HEK293 (cell line): Measurements from ENCODE around the gene PYY.
"Not testable (repeated sequence)": the region's sequence is repeated elsewhere in the genome, so short reads cannot be mapped to it uniquely, and the experiment has no call there.

ENCODE experiments used
- CTCF ChIA-PET: fragments of 350-600 bp; formaldehyde crosslinking; extraction: SDS; loops from one replicate; lab custom pipeline; 2021; ENCODE audit warnings: antibody characterized with exemption; lab: Yijun Ruan, JAX
- POLR2A ChIA-PET: fragments of 300-600 bp; formaldehyde crosslinking; extraction: SDS; loops from one replicate; lab custom pipeline; 2020; ENCODE audit warnings: antibody characterized with exemption, inconsistent platforms; lab: Yijun Ruan, JAX
- H3K27ac ChIP-seq: fragments of 200-500 bp; sonication (Bioruptor generic); 2 replicates; pipeline ENCODE4 v1.5.1; 2014; ENCODE audit warnings: low read depth, low read length, control low read depth, inconsistent platforms; ENCODE audit errors: extremely low read depth
- H3K36me3 ChIP-seq, 2 experiments: fragments of 200-500 bp in 1 of 2; sonication (Bioruptor generic) in 1 of 2; 1 replicate in 1 of 2; 2 replicates in 1 of 2; pipeline ENCODE4 v1.5.1; 2014 to 2017; ENCODE audit warnings: inconsistent platforms in 2 of 2, low read length in 2 of 2; ENCODE audit not compliant: control insufficient read depth in 2 of 2, insufficient read depth in 1 of 2
- H3K4me1 ChIP-seq: fragments of 200-500 bp; sonication (Bioruptor generic); 2 replicates; pipeline ENCODE4 v1.5.1; 2014; ENCODE audit warnings: mild to moderate bottlenecking, low read length, inconsistent platforms; ENCODE audit not compliant: control insufficient read depth, insufficient read depth
- H3K4me3 ChIP-seq: 2 replicates; pipeline ENCODE4 v1.5.1; 2011; ENCODE audit warnings: low read depth, mild to moderate bottlenecking, control low read depth, low read length, moderate library complexity
- H3K9me3 ChIP-seq: fragments of 200-500 bp; sonication (Bioruptor generic); 2 replicates; pipeline ENCODE4 v1.5.1; 2014; ENCODE audit warnings: low read depth, low read length, inconsistent platforms; ENCODE audit not compliant: control insufficient read depth, insufficient read depth
- GLIS2 ChIP-seq: fragments of 450-650 bp; formaldehyde crosslinking; IDR thresholded peaks from 2 replicates; pipeline ENCODE4 v1.5.1; 2016; ENCODE audit warnings: missing biosample characterization, missing genetic modification characterization
- PATZ1 ChIP-seq: fragments of 450-650 bp; formaldehyde crosslinking; IDR thresholded peaks from 2 replicates; pipeline ENCODE4 v1.5.1; 2016; ENCODE audit warnings: missing biosample characterization, missing genetic modification characterization
- ZEB2 ChIP-seq: fragments of 450-650 bp; formaldehyde crosslinking; IDR thresholded peaks from 2 replicates; pipeline ENCODE4 v1.5.1; 2016; ENCODE audit warnings: missing biosample characterization, missing genetic modification characterization
- ZNF121 ChIP-seq: fragments of 450-650 bp; formaldehyde crosslinking; IDR thresholded peaks from 2 replicates; pipeline ENCODE4 v1.5.1; 2016; ENCODE audit warnings: missing biosample characterization, missing genetic modification characterization
- ZNF132 ChIP-seq: fragments of 450-650 bp; formaldehyde crosslinking; IDR thresholded peaks from 2 replicates; pipeline ENCODE4 v1.5.1; 2017; ENCODE audit warnings: missing biosample characterization, missing genetic modification characterization, borderline replicate concordance
- ZNF211 ChIP-seq: fragments of 450-650 bp; formaldehyde crosslinking; IDR thresholded peaks from 2 replicates; pipeline ENCODE4 v1.5.1; 2016; ENCODE audit warnings: low read depth, missing biosample characterization, missing genetic modification characterization
- ZNF354C ChIP-seq: fragments of 450-650 bp; formaldehyde crosslinking; IDR thresholded peaks from 2 replicates; pipeline ENCODE4 v1.5.1; 2016; ENCODE audit warnings: missing biosample characterization, missing genetic modification characterization, low read depth, borderline replicate concordance
- ZNF394 ChIP-seq: fragments of 450-650 bp; formaldehyde crosslinking; IDR thresholded peaks from 2 replicates; pipeline ENCODE4 v1.5.1; 2016; ENCODE audit warnings: missing biosample characterization, missing genetic modification characterization, mild to moderate bottlenecking, moderate library complexity, borderline replicate concordance
- ZNF548 ChIP-seq: fragments of 450-650 bp; formaldehyde crosslinking; IDR thresholded peaks from 2 replicates; pipeline ENCODE4 v1.5.1; 2016; ENCODE audit warnings: missing biosample characterization, missing genetic modification characterization
- ZNF621 ChIP-seq: fragments of 450-650 bp; formaldehyde crosslinking; IDR thresholded peaks from 2 replicates; pipeline ENCODE4 v1.5.1; 2017; ENCODE audit warnings: missing biosample characterization, missing genetic modification characterization
- ZNF623 ChIP-seq: fragments of 450-650 bp; formaldehyde crosslinking; IDR thresholded peaks from 2 replicates; pipeline ENCODE4 v1.5.1; 2016; ENCODE audit warnings: missing biosample characterization, missing genetic modification characterization
- ZNF645 ChIP-seq: fragments of 450-650 bp; formaldehyde crosslinking; IDR thresholded peaks from 2 replicates; pipeline ENCODE4; 2016; ENCODE audit warnings: missing biosample characterization, missing genetic modification characterization
- ZNF707 ChIP-seq: fragments of 450-650 bp; formaldehyde crosslinking; IDR thresholded peaks from 2 replicates; pipeline ENCODE4 v1.5.1; 2016; ENCODE audit warnings: missing biosample characterization, missing genetic modification characterization
- ZSCAN30 ChIP-seq: fragments of 450-650 bp; IDR thresholded peaks from 2 replicates; pipeline ENCODE4 v1.5.1; 2018; ENCODE audit warnings: missing biosample characterization, mild to moderate bottlenecking, missing genetic modification characterization, moderate library complexity
- ZXDB ChIP-seq: fragments of 450-650 bp; formaldehyde crosslinking; IDR thresholded peaks from 2 replicates; pipeline ENCODE4 v1.5.1; 2016; ENCODE audit warnings: missing biosample characterization, missing genetic modification characterization

Gene PYY

DNA sequence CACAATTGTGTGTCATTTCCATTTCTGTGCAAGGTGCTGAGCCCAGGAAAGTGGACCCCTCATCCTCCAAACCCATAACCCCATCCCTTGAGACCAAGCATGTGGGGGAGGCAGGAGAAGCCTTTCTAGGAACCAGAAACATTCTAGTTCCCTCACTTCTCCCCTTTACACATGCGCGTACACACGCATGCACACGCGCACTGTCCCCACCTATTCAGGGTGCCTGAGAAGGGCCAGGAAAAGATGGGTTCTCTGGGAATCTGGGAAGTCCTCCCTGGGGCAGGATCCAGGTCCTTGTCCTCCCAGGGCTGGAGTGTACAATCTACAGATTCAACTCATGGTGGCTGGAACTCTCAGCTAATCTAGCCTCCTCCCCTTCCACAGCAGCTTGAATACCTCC lies 13.9 kb downstream of the PYY start:
- H3K4me3 ChIP-seq: no peak overlapping the region
- TF ChIP-seq ZNF132 (tag by site-specific recombination) (no peak), ZNF645 (tag by site-specific recombination) (no peak), ZSCAN30 (tag by site-specific recombination) (no peak), ZNF707 (tag by site-specific recombination) (no peak)
- no peak overlapping the region for H3K27ac ChIP-seq
- ChIA-PET CTCF (interaction anchor here (0.6 to 11.2 kb wide), 13 partner anchors 9 to 547 kb away, joined by 3 to 267 read pairs (median 3); no protein-coding TSS in a partner anchor), POLR2A (no interaction called here)
- H3K9me3 ChIP-seq: no peaks in the 10 kb centered on the region
- no peaks in the 10 kb centered on the region; the same call in 1 of the 2 replicates for H3K4me1 ChIP-seq
- H3K36me3 ChIP-seq: no peaks in the 10 kb centered on the region

DNA sequence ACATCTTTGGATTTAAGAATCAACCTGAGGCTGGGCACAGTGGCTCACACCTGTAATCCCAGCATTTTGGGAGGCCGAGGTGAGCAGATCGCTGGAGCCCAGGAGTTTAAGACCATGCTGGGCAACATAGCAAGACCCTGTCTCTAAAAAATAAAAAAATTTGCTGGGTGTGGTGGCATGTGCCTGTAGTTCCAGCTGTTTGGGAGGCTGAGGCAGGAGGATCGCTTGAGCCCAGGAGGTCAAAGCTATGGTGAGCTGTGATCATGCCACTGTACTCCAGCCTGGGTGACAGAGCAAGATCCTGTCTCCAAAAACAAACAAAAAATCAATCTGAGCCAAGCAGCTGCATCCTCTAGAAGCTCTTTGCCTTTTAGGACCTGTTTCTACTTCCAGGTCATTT lies 14.3 kb downstream of the PYY start:
- CTCF ChIA-PET: interaction anchor here (0.6 to 11.2 kb wide), 16 partner anchors 10 to 686 kb away, joined by 3 to 267 read pairs (median 3); no protein-coding TSS in a partner anchor

GRCh38 chr17:43938838-43939182 lies 14.9 kb downstream of the PYY start:
- POLR2A ChIA-PET: interaction anchor here (1.1 to 1.6 kb wide), 3 partner anchors 59 to 69 kb away, joined by 3 to 6 read pairs (median 3); no protein-coding TSS in a partner anchor
- no peak overlapping the region for H3K4me3 ChIP-seq
- TF ChIP-seq ZNF394 (tag by site-specific recombination) (no peak), ZNF354C (tag by site-specific recombination) (no peak), ZXDB (no peak), GLIS2 (tag by site-specific recombination) (0 out of 2 replicates have a peak, but pooled peaks have one; percentile 53), ZNF621 (tag by site-specific recombination) (no peak), PATZ1 (tag by site-specific recombination) (0 out of 2 replicates have a peak, but pooled peaks have one; percentile 8), ZNF211 (tag by site-specific recombination) (no peak)
- TF ChIP-seq, all 188 proteins: peak for 2
- CTCF ChIA-PET: interaction anchor here (0.5 to 11.2 kb wide), 10 partner anchors 10 to 101 kb away, joined by 3 to 267 read pairs (median 5); no protein-coding TSS in a partner anchor
- H3K4me1 ChIP-seq: no peaks in the 10 kb centered on the region; the same call in 1 of the 2 replicates
- H3K27ac ChIP-seq: no peak overlapping the region
- H3K9me3 ChIP-seq: no peaks in the 10 kb centered on the region
- H3K36me3 ChIP-seq: no peaks in the 10 kb centered on the region

More for the DNA sequence above, 14.3 kb downstream of the PYY start:
- H3K4me3 ChIP-seq, H3K4me1 ChIP-seq, H3K36me3 ChIP-seq, H3K9me3 ChIP-seq, H3K27ac ChIP-seq, POLR2A ChIA-PET: not testable (repeated sequence)
- peak; percentile 86; the same call in 1 of the 2 replicates for TF ChIP-seq ZNF548
- peak; percentile 43 for TF ChIP-seq ZNF623
- TF ChIP-seq ZNF121 (tag by site-specific recombination): peak; percentile 96

GRCh38 chr17:43936434-43936833 lies 17.3 kb downstream of the PYY start:
- POLR2A ChIA-PET: no interaction called here
- CTCF ChIA-PET: interaction anchor here (0.5 to 6.2 kb wide), 8 partner anchors 8 to 428 kb away, joined by 3 to 56 read pairs (median 4); partner anchors contain the start of gene RUNDC3A

More at GRCh38 chr17:43936434-43936833, 17.3 kb downstream of the PYY start:
- no peak overlapping the region for H3K27ac ChIP-seq
- no peak; the same call in 1 of the 2 replicates for TF ChIP-seq ZEB2 (tag by site-specific recombination)
- H3K4me3 ChIP-seq: no peak overlapping the region
- H3K9me3 ChIP-seq: no peaks in the 10 kb centered on the region
- H3K36me3 ChIP-seq: no peaks in the 10 kb centered on the region
- no peaks in the 10 kb centered on the region; the same call in 1 of the 2 replicates for H3K4me1 ChIP-seq
